ENCODE measurements around the gene SATB2.

SATB2 gene

GRCh38 chr2:199461711-199462346, 4.1 kb upstream of the SATB2 start:
- no peak for DNase-seq (ENCODE audit: low read depth)
- no peak overlapping the region for H3K4me3 ChIP-seq (ENCODE audit: low read depth, low read length)
- TF ChIP-seq, protein P1, sequence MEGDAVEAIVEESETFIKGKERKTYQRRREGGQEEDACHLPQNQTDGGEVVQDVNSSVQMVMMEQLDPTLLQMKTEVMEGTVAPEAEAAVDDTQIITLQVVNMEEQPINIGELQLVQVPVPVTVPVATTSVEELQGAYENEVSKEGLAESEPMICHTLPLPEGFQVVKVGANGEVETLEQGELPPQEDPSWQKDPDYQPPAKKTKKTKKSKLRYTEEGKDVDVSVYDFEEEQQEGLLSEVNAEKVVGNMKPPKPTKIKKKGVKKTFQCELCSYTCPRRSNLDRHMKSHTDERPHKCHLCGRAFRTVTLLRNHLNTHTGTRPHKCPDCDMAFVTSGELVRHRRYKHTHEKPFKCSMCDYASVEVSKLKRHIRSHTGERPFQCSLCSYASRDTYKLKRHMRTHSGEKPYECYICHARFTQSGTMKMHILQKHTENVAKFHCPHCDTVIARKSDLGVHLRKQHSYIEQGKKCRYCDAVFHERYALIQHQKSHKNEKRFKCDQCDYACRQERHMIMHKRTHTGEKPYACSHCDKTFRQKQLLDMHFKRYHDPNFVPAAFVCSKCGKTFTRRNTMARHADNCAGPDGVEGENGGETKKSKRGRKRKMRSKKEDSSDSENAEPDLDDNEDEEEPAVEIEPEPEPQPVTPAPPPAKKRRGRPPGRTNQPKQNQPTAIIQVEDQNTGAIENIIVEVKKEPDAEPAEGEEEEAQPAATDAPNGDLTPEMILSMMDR (IDR thresholded peaks at IDR 0.05; ENCODE audit: control insufficient read depth, extremely low read depth, insufficient read depth) = no peak

DNA sequence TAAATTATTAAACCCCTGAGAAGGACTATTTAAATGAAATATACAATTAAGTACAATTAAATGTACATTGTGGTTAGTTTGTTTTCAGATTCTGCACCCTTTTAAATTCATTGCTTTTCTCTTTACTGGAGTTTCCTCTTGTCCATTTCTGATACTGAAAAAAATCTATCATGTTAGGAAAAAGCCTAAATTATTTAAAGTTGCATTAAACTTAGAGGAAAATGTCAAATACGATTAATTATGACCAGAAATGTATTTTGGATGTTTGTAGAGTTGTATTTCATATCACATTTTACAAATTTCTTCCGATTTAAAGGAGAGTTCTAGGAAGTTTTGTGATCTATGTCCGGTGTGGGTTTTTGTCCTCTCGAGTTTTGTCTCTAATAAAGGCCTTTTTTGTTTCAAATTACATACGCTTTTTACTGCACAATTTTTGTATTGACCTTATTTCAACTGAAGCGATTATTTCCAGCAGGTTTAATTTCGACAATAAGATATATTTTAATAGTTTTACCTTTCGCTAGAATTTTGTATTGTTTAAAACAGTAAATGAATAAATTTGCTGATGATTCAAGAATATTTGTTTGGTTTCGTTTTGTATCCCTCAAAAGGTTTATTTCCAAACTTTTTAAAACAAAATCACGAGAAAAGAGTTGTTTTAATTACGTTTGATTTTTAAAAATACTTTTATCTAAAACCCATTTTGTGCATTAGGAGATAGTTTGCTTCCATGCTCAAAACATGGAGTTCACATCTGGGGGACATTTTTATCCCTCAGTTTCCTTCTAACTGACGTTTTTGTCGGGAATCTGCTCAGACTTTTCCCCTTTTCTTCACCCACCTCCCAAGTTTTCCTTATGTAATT, 3.3 kb upstream of the SATB2 start:
- no peak overlapping the region; the same call in 1 of the 2 replicates for H3K4me3 ChIP-seq (ENCODE audit: low read depth, low read length)
- TF ChIP-seq, protein P1 (IDR thresholded peaks at IDR 0.05; ENCODE audit: control insufficient read depth, extremely low read depth, insufficient read depth) = no peak

GRCh38 chr2:199460101-199460671, 2.4 kb upstream of the SATB2 start:
- H3K4me3 ChIP-seq (ENCODE audit: low read depth, low read length) = peak overlapping the region; percentile 77
- TF ChIP-seq, protein P1 (IDR thresholded peaks at IDR 0.05; ENCODE audit: control insufficient read depth, extremely low read depth, insufficient read depth) = no peak
- DNase-seq (ENCODE audit: low read depth) = no peak

More for the DNA sequence above, 3.3 kb upstream of the SATB2 start:
- DNase-seq (ENCODE audit: low read depth) = no peak

GRCh38 chr2:199459286-199460100, 1.8 kb upstream of the SATB2 start:
- TF ChIP-seq, protein P1 (IDR thresholded peaks at IDR 0.05; ENCODE audit: control insufficient read depth, extremely low read depth, insufficient read depth) = 0 out of 2 replicates have a peak, but pooled peaks have one; percentile 0
- peak overlapping the region; percentile 77 for H3K4me3 ChIP-seq (ENCODE audit: low read depth, low read length)

DNA sequence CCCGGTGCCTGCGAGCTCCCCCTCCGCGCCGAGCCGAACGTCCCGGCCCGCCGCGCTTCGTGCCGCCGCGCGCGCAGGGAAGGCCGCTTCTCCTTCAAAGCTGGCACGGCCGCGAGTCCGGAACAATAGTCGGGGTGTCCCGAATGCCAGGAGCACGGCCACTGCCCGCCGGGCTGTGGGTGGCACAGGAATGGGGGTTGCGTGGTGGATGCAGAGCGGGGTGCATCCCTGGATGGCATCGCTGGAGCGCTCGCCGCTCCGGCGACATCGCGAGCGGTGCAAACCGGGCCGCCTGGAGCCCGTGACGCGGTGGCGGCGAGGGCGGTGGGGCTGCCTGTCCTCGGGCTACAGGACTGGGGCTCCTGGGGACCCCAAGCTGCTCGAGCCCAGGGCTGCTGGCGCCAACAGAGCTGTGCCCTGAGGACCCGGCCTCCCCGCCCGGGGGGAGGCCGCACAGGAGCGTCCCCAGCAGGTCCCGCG, 1.1 kb upstream of the SATB2 start:
- no peak for DNase-seq (ENCODE audit: low read depth)
- TF ChIP-seq, protein P1 (IDR thresholded peaks at IDR 0.05; ENCODE audit: control insufficient read depth, extremely low read depth, insufficient read depth) = no peak
- peak overlapping the region; percentile 77 for H3K4me3 ChIP-seq (ENCODE audit: low read depth, low read length)

More at GRCh38 chr2:199459286-199460100, 1.8 kb upstream of the SATB2 start:
- DNase-seq (ENCODE audit: low read depth) = peak; percentile 74
